AG09309 (cell line): ENCODE results near the gene CNTN4.

Experiments
- DNase-seq: peaks from one replicate; pipeline ENCODE4 v3.0.0-alpha.2; 2010; ENCODE audit warnings: low read depth
- H3K4me3 ChIP-seq: 2 replicates; pipeline ENCODE4 v1.5.1; 2011; ENCODE audit warnings: mild to moderate bottlenecking, low read depth, low read length, moderate library complexity; ENCODE audit not compliant: control insufficient read depth
- TF ChIP-seq, protein P1 (sequence below): IDR thresholded peaks from 2 replicates; pipeline ENCODE4 v1.5.1; 2011; ENCODE audit warnings: mild to moderate bottlenecking, low read depth, low read length, inconsistent platforms; ENCODE audit not compliant: insufficient read depth, control insufficient read depth; ENCODE audit errors: missing control alignments

The CNTN4 gene

DNA sequence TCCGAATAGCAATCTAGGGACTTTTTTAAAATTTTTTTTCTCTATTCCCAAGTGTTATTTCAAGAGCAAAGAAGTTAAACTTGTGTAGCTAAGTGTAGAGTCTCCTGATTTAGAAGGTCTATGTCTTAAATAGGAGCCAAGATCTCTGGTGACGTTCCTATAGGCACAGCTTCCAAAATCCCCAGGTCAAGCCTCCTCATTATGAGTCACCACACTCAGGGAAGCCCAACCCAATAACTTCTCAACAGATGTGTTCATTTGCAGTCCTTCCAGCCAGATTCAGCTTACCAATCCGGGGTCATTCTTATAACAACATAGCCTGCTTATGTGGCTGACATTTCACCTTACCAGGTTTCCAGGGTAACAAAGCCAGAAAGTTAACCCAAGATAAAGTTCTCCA, 741.2 kb downstream of the CNTN4 start:
- no peak for DNase-seq
- TF ChIP-seq, protein P1, sequence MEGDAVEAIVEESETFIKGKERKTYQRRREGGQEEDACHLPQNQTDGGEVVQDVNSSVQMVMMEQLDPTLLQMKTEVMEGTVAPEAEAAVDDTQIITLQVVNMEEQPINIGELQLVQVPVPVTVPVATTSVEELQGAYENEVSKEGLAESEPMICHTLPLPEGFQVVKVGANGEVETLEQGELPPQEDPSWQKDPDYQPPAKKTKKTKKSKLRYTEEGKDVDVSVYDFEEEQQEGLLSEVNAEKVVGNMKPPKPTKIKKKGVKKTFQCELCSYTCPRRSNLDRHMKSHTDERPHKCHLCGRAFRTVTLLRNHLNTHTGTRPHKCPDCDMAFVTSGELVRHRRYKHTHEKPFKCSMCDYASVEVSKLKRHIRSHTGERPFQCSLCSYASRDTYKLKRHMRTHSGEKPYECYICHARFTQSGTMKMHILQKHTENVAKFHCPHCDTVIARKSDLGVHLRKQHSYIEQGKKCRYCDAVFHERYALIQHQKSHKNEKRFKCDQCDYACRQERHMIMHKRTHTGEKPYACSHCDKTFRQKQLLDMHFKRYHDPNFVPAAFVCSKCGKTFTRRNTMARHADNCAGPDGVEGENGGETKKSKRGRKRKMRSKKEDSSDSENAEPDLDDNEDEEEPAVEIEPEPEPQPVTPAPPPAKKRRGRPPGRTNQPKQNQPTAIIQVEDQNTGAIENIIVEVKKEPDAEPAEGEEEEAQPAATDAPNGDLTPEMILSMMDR, result no peak
- H3K4me3 ChIP-seq, result no peak overlapping the region

- no peak overlapping the region for H3K4me3 ChIP-seq
- TF ChIP-seq, protein P1, result no peak
Observed at GRCh38 chr3:2847062-2847841, 748.6 kb downstream of the CNTN4 start.

DNA sequence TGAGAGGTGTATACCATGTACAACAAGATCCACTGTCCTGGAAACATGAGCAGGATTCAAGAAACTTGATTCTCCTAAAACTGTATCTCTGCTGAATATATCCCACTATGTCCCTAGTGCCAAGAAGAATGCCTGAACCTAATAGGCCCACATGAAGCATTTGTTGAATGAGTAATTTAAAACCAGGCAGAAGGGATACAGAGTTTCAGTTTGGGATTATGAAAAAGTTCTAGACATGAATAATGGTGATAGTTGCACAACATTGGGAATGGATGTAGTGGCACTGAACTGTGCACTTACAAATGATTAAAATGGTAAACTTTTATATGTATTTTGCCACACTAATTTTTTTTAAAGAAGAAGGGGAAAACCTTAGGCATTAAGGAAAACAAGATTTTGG, 750.4 kb downstream of the CNTN4 start:
- no peak for DNase-seq
- TF ChIP-seq, protein P1, result no peak
- no peak overlapping the region for H3K4me3 ChIP-seq

More at GRCh38 chr3:2847062-2847841, 748.6 kb downstream of the CNTN4 start:
- no peak for DNase-seq

DNA sequence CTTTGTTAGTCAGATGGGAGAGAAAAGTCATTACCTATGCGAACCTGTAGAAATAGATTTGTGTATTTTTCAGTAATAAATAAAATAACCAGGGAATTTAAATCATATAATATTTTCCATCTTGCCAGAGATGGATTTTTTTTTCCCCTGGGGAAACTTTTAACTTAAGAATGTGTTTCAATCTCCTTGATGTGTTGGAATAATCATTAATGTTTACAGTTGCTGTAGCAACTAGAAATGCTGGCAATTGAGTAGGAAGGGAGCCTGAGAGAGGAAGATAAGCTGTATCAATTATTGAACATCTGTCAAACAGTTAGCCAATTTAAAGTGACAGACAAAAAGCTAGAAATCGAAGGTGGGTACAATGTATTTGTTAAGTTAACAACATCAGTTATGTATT, 752.0 kb downstream of the CNTN4 start:
- no peak for DNase-seq
- TF ChIP-seq, protein P1, result no peak
- H3K4me3 ChIP-seq, result no peak overlapping the region

DNA sequence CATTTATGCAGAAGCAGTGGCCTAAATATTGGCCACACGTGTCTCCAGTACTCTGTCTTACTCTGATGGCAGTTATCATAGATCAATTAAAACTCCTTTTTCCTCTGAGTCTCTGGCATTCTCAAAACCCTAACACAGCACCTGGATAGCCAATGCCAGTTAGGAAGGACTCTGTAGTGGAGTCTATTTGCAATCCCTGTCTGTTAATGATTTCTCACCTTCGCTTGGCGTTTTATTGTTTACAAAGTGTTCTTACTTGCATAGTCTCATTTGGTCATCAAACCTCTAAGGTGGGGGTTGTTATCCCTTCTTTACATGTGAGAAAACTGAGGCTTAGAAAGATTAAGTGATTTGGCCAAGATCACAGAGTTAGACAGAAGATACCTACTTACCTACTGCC, 752.7 kb downstream of the CNTN4 start:
- H3K4me3 ChIP-seq, result no peak overlapping the region
- no peak for DNase-seq
- TF ChIP-seq, protein P1, result no peak

DNA sequence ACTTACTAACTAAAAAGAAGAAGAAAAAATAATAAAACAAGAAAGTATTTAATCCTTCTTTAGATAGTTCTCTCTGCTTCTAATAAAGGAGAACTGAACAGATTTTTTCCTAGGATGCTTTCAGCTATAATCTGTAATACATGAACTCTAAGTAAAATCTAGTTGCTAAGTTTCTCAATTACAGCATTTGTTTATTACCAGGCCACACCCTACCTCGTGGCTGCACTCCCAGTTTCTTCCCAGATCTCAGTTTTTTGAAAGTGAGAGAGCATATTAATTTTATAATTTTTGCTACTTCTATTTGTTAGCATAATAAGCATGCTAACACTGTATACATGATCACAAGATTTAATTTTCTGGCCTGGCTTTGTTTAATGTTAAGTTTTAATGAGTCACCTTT, 753.2 kb downstream of the CNTN4 start:
- no peak overlapping the region for H3K4me3 ChIP-seq
- TF ChIP-seq, protein P1, result no peak
- no peak for DNase-seq

DNA sequence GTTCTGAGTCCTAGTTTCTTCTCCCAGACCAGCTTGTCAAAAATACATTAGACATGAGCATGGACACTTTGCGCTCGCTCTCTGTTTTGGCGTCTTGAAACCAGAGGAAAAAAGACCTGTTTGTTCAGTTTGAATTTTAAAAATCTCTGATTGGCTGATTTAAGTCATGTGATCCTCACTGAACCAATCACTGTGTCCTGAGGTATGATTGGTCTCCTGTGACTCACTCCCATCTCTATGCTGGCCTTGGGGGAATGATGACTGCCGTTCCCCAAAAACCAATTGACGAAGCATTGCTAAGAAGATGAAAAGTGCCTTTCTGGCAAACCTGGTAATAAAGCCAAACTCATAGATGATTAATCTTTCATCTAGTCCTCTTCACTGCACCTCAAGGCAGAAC, 755.0 kb downstream of the CNTN4 start:
- TF ChIP-seq, protein P1, result no peak

More for the DNA sequence above, 755.0 kb downstream of the CNTN4 start:
- no peak for DNase-seq
- no peak overlapping the region for H3K4me3 ChIP-seq
